GDM1 (cell line): ENCODE measurements around the gene CSRNP3.

ENCODE experiments used
- DNase-seq: peaks from one replicate; lab custom pipeline; 2025; lab: John Stamatoyannopoulos, UW

CSRNP3 gene

GRCh38 chr2:165544897-165545296 is 75.4 kb downstream of the CSRNP3 start:
- no peak for DNase-seq

- no peak for DNase-seq
Measured at GRCh38 chr2:165547900-165548299, 78.4 kb downstream of the CSRNP3 start.

GRCh38 chr2:165549619-165550018 is 80.1 kb downstream of the CSRNP3 start:
- DNase-seq: no peak

- no peak for DNase-seq
Measured at GRCh38 chr2:165558832-165559231, 89.3 kb downstream of the CSRNP3 start.

- DNase-seq: no peak
Measured at GRCh38 chr2:165560377-165560988, 91.0 kb downstream of the CSRNP3 start.

- no peak for DNase-seq
Measured at GRCh38 chr2:165561516-165561915, 92.0 kb downstream of the CSRNP3 start.

- DNase-seq: no peak
Measured at GRCh38 chr2:165562233-165562632, 92.7 kb downstream of the CSRNP3 start.

- DNase-seq: no peak
Measured at GRCh38 chr2:165563468-165564225, 94.1 kb downstream of the CSRNP3 start.

GRCh38 chr2:165566008-165566407 is 96.5 kb downstream of the CSRNP3 start:
- no peak for DNase-seq

- DNase-seq: no peak
Measured at GRCh38 chr2:165567273-165567672, 97.8 kb downstream of the CSRNP3 start.

GRCh38 chr2:165568361-165568760 is 98.9 kb downstream of the CSRNP3 start:
- DNase-seq: no peak

- DNase-seq: no peak
Measured at GRCh38 chr2:165571477-165571876, 102.0 kb downstream of the CSRNP3 start.

GRCh38 chr2:165572151-165572550 is 102.7 kb downstream of the CSRNP3 start:
- no peak for DNase-seq

GRCh38 chr2:165573534-165574461 is 104.3 kb downstream of the CSRNP3 start:
- no peak for DNase-seq

- no peak for DNase-seq
Measured at GRCh38 chr2:165575044-165575615, 105.6 kb downstream of the CSRNP3 start.

- no peak for DNase-seq
Measured at GRCh38 chr2:165576409-165577154, 107.1 kb downstream of the CSRNP3 start.

- no peak for DNase-seq
Measured at GRCh38 chr2:165582409-165582808, 112.9 kb downstream of the CSRNP3 start.

GRCh38 chr2:165582863-165583506 is 113.5 kb downstream of the CSRNP3 start:
- no peak for DNase-seq

- no peak for DNase-seq
Measured at GRCh38 chr2:165584126-165584654, 114.7 kb downstream of the CSRNP3 start.

- no peak for DNase-seq
Measured at GRCh38 chr2:165586019-165586418, 116.5 kb downstream of the CSRNP3 start.
